GM19328 (cell line): Measurements from ENCODE around the gene PACC1.

Experiments used
- ATAC-seq: cut with Tn5 transposase; IDR thresholded peaks from one replicate; pipeline ENCODE4 v1.9.1; 2021; ENCODE audit warnings: mild to moderate bottlenecking, moderate library complexity; ENCODE audit not compliant: unreplicated experiment

Gene PACC1

GRCh38 chr1:212438831-212439237, 24.1 kb upstream of the PACC1 start:
- no peak for ATAC-seq

GRCh38 chr1:212437179-212437798, 22.6 kb upstream of the PACC1 start:
- ATAC-seq = no peak

DNA sequence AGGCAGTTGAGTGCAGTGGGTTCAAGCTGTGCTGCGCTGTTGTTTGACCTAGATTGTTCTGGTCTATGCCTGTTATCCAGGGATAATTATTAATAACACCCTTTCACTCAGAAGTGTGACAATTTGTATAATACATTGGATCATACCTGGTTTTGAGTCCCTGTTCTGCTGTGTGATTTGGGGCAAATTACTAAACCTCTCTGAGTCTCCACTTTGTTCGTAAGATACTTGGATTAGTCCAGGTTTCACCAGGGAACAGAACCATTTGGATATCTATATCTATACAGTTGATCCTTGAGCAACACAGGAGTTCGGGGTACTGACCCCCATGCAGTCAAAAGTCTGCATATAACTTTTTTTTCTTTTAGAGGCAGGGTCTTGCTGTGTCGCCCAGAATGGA, 20.3 kb upstream of the PACC1 start:
- no peak for ATAC-seq

DNA sequence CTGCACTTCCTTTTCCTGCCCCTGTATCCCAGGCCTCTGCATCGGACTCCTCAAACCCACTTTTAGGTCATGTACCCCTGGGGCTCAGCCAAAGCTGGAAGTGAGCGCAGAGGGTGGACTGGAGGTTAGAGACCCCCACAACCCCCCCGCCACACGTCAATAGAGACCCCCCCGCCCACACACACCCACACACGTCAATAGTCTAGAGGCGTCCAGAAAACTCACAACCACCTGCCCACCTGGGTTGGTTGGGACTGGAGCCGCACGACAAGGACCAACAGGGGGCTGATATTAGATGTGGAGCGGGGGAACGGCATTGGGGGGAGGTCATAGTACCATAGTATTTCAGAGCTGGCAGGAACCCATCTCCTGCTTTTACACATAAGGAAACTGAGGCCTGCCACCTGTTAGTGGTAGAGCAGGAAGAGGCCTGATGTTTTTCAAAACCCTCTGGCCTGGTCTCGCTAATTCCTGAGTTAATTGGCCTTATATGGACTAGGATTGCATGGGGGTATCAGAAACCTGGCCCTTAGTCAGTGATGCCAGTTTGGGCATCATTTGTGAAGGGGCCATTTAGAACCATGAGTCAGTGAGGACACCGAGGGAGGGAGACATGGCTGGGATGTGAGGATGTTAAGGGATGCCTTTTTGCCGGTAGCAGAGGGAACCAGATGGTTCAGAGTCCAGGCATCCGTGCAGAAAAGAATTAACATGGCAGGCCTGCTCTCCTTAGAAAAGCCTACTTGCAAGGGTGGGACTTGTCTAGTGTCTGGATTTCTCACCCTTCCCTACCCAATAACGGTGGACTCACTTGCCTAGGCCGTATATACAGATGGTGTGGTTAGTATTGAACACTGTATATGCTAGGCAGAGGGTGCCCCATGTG, 19.1 kb upstream of the PACC1 start:
- ATAC-seq = no peak

DNA sequence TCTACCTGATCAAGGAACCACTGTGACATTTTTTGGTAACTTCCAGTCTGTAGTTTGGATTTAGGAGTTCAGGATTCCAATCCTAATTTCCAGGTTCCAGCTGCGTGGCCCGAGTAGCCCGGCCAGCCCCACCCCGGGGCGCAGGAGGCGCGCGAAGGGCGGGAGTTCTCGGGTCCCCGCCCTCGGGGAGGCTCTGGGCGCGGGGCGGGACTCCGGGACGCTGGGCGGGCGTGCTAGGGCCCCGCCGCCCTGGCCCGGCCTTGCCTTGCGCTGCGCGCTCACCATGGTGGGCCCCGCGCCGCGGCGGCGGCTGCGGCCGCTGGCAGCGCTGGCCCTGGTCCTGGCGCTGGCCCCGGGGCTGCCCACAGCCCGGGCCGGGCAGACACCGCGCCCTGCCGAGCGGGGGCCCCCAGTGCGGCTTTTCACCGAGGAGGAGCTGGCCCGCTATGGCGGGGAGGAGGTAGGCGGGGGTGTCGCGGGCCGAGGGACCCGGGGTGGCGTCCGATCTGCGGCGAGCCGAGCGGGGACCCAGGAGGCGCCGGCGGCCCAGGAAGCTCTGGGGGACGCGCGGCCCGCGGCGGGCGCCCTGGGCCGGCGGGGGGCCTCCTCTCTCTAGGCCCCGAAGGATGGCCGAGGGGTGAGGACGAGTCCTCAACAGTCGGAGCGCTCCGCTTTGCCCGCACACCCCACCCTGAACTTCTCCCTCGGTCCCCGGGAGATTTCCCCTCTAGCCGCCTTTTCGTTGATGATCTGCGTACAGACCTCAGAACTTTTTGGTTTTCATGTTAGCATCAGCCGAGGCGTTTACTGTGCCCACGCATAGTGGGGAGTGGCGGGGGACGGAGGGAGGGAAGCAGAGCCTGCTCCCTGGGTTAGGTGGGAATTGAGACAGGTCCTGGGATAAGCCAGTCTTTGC, 18.2 kb upstream of the PACC1 start, which contains the start of gene NENF:
NENF (plus strand) TSS at position 260 of the 916 bp plus-strand sequence; CDS start at position 284, 24 bp downstream.
- ATAC-seq = peak; percentile 97

GRCh38 chr1:212432272-212432660, 17.6 kb upstream of the PACC1 start:
- no peak for ATAC-seq

DNA sequence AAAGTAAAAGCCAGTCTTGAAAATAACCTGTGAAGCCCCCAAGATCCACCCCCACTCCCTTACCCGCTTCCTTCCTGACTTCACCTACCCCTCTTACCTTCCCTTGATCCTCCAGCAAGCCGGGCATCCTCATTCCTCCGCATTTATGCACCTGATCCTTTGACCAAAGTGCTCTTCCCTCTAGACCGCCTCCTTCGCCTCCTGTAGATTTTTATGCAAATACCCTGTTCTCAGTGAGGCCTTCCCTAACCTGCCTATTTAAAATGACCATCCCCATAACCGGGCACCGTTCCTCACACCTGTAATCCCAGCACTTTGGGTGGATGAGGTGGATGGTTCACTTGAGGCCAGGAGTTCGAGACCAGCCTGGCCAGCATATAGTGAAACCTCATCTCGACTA, 17.0 kb upstream of the PACC1 start:
- no peak for ATAC-seq

DNA sequence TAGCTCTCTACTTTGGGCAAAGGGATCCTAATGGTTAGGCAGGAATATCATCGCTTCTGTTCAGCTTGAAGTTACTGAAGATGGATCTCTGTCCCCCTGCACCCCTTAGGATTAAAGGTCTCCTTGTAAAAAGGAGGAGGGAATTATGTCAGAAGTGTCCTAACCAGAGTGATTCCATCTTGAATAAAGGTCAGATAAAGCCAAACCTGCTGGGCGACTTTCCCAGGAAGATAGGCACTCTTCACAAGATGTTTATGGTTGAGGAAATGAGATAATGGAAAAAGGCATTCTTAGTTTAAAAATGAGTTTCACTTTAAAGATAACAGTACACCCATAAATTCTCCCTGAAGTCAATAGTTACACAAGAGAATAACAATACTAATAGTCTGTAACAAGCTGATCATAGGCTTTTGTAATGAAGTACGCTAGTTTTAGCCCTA, 16.3 kb upstream of the PACC1 start:
- ATAC-seq = no peak

DNA sequence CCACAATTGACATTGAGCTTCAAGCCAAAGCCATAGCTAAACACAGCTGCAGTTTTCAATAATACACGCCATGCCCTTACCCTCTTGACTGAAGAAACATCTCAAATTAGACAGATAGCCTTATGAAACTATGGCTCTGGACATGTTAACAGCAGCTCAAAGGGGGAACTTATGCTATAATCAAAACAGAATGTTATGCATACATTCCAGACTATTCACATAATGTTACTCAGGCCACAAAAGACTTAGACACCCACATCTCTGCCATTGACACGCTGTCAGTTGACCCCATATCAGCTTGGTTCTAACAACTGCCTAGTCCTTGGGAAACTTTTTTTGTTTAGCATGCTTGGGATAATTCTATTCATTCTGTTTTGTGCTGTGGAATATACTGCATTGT, 15.7 kb upstream of the PACC1 start:
- ATAC-seq = no peak

DNA sequence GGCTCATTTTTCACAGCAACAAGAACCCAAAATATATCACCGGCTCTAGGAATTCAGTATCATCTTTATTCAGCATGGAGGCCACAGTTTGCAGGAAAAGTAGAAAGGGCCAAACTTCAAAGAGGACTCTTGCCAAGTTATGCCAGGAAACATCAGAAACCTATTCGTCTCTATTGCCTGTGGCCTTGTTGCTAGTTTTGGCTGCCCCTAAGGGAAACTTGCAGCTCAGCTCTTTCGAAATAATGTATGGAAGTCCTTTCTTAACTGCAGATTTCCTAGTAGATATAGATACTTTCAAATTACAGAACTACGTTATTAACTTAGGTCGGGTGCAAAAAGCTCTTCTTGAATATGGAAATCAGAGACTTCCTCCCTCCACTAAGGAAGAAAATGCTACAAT, 13.8 kb upstream of the PACC1 start:
- ATAC-seq = no peak

- ATAC-seq = no peak
These were observed 9.2 kb upstream of the PACC1 start for GRCh38 chr1:212423879-212424278.

DNA sequence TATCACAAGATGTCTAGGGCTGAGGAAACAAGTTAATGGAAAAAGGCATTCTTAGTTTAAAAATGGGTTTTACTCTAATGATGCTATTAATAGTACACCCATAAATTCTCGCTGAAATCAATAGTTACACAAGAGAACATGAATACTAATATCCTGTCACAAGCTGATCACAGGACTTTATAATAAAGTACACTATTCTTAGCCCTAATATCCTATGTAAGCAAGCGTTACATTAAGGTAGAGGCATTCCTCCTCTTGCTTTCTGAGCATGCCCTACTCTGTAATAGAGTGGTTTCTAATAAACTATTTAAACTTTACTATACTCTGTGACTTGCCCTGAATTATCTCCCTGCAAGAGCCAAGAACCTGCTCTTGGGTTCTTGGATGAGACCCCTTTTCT, 6.5 kb upstream of the PACC1 start:
- ATAC-seq = no peak

GRCh38 chr1:212415107-212415841, 588 bp upstream of the PACC1 start:
- no peak for ATAC-seq

GRCh38 chr1:212413902-212414327, 771 bp downstream of the PACC1 start:
- ATAC-seq = no peak

GRCh38 chr1:212412374-212412773, 2.3 kb downstream of the PACC1 start:
- ATAC-seq = no peak

- ATAC-seq = no peak
These were observed 4.4 kb downstream of the PACC1 start for GRCh38 chr1:212410231-212410820.

GRCh38 chr1:212402666-212403321, 11.9 kb downstream of the PACC1 start:
- ATAC-seq = no peak

DNA sequence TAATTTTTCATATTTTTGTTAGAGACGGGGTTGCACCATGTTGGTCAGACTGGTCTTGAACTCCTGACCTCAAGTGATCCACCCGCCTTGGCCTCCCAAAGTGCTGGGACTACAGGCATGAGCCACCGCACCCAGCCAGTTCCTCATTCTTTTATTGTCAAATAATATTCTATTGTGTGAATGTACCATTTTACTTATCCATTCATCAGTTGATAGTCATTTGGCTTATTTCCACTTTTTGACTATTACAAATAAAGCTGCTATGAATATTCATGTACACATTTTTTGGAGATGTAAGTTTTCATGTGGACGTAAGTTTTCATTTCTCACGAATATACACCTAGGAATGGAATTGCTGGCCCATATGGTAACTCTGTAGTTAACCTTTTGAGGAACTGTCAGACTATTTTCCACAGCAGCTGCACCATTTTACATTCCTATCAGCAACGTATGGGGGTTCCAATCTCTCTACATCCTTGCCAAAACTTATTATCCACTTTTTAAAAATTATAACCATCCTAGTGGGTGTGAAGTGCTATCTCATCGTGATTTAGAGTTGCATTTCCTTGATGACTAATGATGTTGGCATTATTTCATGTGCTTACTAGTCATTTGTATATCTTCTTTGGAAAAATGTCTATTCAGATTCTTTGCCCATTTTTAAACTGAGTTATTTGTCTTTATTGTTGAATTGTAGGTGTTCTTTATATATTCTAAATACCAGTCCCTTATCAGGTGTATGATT, 12.7 kb downstream of the PACC1 start:
- ATAC-seq = no peak

DNA sequence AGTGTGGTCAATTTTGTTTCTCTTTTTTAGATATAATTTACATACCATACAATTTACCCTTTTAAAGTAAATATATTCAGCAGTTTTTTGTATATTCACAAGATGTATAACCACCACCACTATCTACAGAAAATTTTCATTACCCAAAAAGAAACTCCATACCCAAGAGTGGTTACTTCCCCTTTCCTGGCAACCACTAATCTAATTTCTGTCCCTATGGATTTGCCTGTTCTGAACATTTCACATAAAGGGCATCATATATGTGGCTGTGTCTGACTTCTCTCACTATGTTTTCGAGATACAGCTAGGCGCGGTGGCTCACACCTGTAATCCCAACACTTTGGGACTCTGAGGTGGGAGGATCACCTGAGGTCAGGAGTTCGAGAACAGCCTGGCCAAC, 13.6 kb downstream of the PACC1 start:
- ATAC-seq = no peak
